Mucosa of stomach (tissue), 1 donor: ENCODE measurements around the gene THOP1.

Source experiments
- H3K27me3 ChIP-seq: one replicate; pipeline ENCODE4 v1.7.0; 2013; ENCODE audit warnings: mild to moderate bottlenecking, low read length; ENCODE audit not compliant: control insufficient read depth, insufficient read depth
- H3K36me3 ChIP-seq: one replicate; pipeline ENCODE4 v1.7.0; 2013; ENCODE audit warnings: low read length; ENCODE audit not compliant: control insufficient read depth, insufficient read depth
- H3K4me1 ChIP-seq: one replicate; pipeline ENCODE4 v1.7.0; 2013; ENCODE audit warnings: mild to moderate bottlenecking, low read length; ENCODE audit not compliant: control insufficient read depth, insufficient read depth
- H3K4me3 ChIP-seq: one replicate; pipeline ENCODE4 v1.7.0; 2013; ENCODE audit warnings: low read length
- H3K9ac ChIP-seq: one replicate; pipeline ENCODE4 v1.7.0; 2013; ENCODE audit warnings: mild to moderate bottlenecking, low read length, moderate library complexity
- H3K9me3 ChIP-seq: one replicate; pipeline ENCODE4 v1.7.0; 2013; ENCODE audit warnings: mild to moderate bottlenecking, low read length, moderate library complexity; ENCODE audit not compliant: control insufficient read depth
- donor health status: Pancreatic carcinoma.

THOP1 gene

GRCh38 chr19:2755811-2756210 lies 29.5 kb upstream of the THOP1 start:
- no peaks in the 10 kb centered on the region for H3K9me3 ChIP-seq
- no peaks in the 10 kb centered on the region for H3K4me1 ChIP-seq
- no peak overlapping the region for H3K4me3 ChIP-seq
- H3K36me3 ChIP-seq, result no peaks in the 10 kb centered on the region
- no peak overlapping the region for H3K9ac ChIP-seq
- no peaks in the 10 kb centered on the region for H3K27me3 ChIP-seq

- Histone ChIP-seq H3K27me3 (no peaks in the 10 kb centered on the region), H3K9ac (no peak overlapping the region), H3K36me3 (no peaks in the 10 kb centered on the region), H3K4me3 (no peak overlapping the region), H3K4me1 (no peaks in the 10 kb centered on the region), H3K9me3 (no peaks in the 10 kb centered on the region)
These were observed 28.8 kb upstream of the THOP1 start for GRCh38 chr19:2756477-2756876.

GRCh38 chr19:2756921-2757881 lies 28.1 kb upstream of the THOP1 start:
- Histone ChIP-seq H3K4me3 (no peak overlapping the region), H3K4me1 (no peaks in the 10 kb centered on the region), H3K9me3 (no peaks in the 10 kb centered on the region), H3K9ac (no peak overlapping the region), H3K27me3 (no peaks in the 10 kb centered on the region), H3K36me3 (no peaks in the 10 kb centered on the region)

GRCh38 chr19:2758601-2759313 lies 26.5 kb upstream of the THOP1 start:
- no peak overlapping the region for H3K9ac ChIP-seq
- no peaks in the 10 kb centered on the region for H3K4me1 ChIP-seq
- H3K9me3 ChIP-seq, result no peaks in the 10 kb centered on the region
- H3K27me3 ChIP-seq, result no peaks in the 10 kb centered on the region
- H3K36me3 ChIP-seq, result no peaks in the 10 kb centered on the region
- H3K4me3 ChIP-seq, result no peak overlapping the region

GRCh38 chr19:2759362-2759761 lies 25.9 kb upstream of the THOP1 start:
- Histone ChIP-seq H3K36me3 (no peaks in the 10 kb centered on the region), H3K9ac (no peak overlapping the region), H3K9me3 (no peaks in the 10 kb centered on the region), H3K27me3 (no peaks in the 10 kb centered on the region), H3K4me3 (no peak overlapping the region), H3K4me1 (no peaks in the 10 kb centered on the region)

- H3K4me3 ChIP-seq, result no peak overlapping the region
- H3K4me1 ChIP-seq, result no peaks in the 10 kb centered on the region
- no peak overlapping the region for H3K9ac ChIP-seq
- H3K36me3 ChIP-seq, result no peaks in the 10 kb centered on the region
- no peaks in the 10 kb centered on the region for H3K27me3 ChIP-seq
- H3K9me3 ChIP-seq, result no peaks in the 10 kb centered on the region
These were observed 25.3 kb upstream of the THOP1 start for GRCh38 chr19:2759965-2760364.

GRCh38 chr19:2761309-2761677 lies 24.0 kb upstream of the THOP1 start:
- no peak overlapping the region for H3K9ac ChIP-seq
- no peaks in the 10 kb centered on the region for H3K36me3 ChIP-seq
- H3K4me1 ChIP-seq, result no peaks in the 10 kb centered on the region
- H3K4me3 ChIP-seq, result no peak overlapping the region
- no peaks in the 10 kb centered on the region for H3K27me3 ChIP-seq
- H3K9me3 ChIP-seq, result no peaks in the 10 kb centered on the region

- no peaks in the 10 kb centered on the region for H3K27me3 ChIP-seq
- no peaks in the 10 kb centered on the region for H3K36me3 ChIP-seq
- H3K9ac ChIP-seq, result no peak overlapping the region
- H3K4me1 ChIP-seq, result no peaks in the 10 kb centered on the region
- H3K4me3 ChIP-seq, result no peak overlapping the region
- no peaks in the 10 kb centered on the region for H3K9me3 ChIP-seq
These were observed 23.2 kb upstream of the THOP1 start for GRCh38 chr19:2761876-2762782.

GRCh38 chr19:2762783-2763496 lies 22.4 kb upstream of the THOP1 start:
- H3K4me3 ChIP-seq, result no peak overlapping the region
- H3K9ac ChIP-seq, result no peak overlapping the region
- no peaks in the 10 kb centered on the region for H3K9me3 ChIP-seq
- H3K36me3 ChIP-seq, result no peaks in the 10 kb centered on the region
- no peaks in the 10 kb centered on the region for H3K27me3 ChIP-seq
- H3K4me1 ChIP-seq, result no peaks in the 10 kb centered on the region

- Histone ChIP-seq H3K4me3 (no peak overlapping the region), H3K27me3 (no peaks in the 10 kb centered on the region), H3K4me1 (no peaks in the 10 kb centered on the region), H3K36me3 (no peaks in the 10 kb centered on the region), H3K9me3 (no peaks in the 10 kb centered on the region), H3K9ac (no peak overlapping the region)
These were observed 21.6 kb upstream of the THOP1 start for GRCh38 chr19:2763687-2764086.

GRCh38 chr19:2764945-2765344 lies 20.4 kb upstream of the THOP1 start:
- H3K4me1 ChIP-seq, result peaks cover 5% of the 10 kb centered on the region
- no peaks in the 10 kb centered on the region for H3K36me3 ChIP-seq
- H3K9ac ChIP-seq, result no peak overlapping the region
- no peaks in the 10 kb centered on the region for H3K9me3 ChIP-seq
- no peak overlapping the region for H3K4me3 ChIP-seq
- no peaks in the 10 kb centered on the region for H3K27me3 ChIP-seq
